ENCODE measurements around the gene ZNF728. TPM values are rescaled to one million over a fixed set of nuclear protein-coding genes. Genes with fewer than 3 reads are reported as not detected.

ZNF728 gene
- 1 to 10 TPM; 2.4 to 3.4 TPM for total RNA-seq

DNA sequence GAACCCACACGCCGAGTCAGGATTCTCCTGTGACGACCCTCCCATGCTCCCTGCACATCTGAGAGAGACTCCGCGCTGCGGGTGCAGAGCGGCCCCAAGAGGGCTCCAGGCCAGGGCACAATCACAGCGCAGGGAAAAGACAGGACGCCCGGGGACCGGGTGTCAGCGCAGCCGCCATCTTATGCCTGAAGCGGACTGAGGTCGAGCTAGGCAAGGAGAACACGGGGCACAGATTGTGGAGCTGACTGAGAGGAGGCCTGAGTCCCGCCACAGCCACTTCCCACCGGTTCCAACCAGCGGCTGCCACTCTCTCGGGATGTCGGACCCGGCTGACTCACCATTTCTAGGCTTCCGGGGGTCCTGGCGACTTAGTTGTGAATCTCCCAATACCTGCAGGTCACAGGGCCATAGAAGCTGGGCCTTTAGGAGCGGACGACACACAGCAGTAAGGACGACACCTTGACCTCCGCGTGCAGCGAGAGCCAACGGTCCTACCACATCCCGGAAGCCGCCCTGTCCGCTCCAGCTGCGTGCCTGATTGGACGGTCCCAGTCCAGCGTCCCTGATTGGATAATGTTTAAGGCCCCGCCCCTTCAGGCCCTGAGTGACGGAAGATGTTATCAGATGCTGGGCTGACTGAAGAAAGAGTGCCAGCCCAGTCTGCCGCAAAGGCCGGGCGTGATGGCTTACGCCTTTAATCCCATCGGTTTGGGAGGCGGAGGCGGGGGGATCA lies at the start of gene ZNF728:
Gene ZNF728, minus strand, starts transcription at position 487 of the 733 bp plus-strand sequence. Its CDS starts 146 bp downstream, at position 341.
- H3K27me3 ChIP-seq (replicated peaks; ENCODE audit: insufficient read depth), result no peaks in the 10 kb centered on the region
- H3K9me3 ChIP-seq, result peaks cover 8% of the 10 kb centered on the region
- peak within 1 kb of the TSS; percentile 1 to 29 for H3K27ac ChIP-seq
- H3K4me1 ChIP-seq (ENCODE audit: control insufficient read depth in 1 of 2, low read depth in 2 of 2), result no peaks in the 10 kb centered on the region
- peak; percentile 43 for ATAC-seq (ENCODE audit: insufficient number of reproducible peaks, low FRiP score, low read depth)
- H3K36me3 ChIP-seq, result no peaks in the 10 kb centered on the region
- peak; percentile 54 for DNase-seq (ENCODE audit: low spot score)
- TF ChIP-seq, protein P1, sequence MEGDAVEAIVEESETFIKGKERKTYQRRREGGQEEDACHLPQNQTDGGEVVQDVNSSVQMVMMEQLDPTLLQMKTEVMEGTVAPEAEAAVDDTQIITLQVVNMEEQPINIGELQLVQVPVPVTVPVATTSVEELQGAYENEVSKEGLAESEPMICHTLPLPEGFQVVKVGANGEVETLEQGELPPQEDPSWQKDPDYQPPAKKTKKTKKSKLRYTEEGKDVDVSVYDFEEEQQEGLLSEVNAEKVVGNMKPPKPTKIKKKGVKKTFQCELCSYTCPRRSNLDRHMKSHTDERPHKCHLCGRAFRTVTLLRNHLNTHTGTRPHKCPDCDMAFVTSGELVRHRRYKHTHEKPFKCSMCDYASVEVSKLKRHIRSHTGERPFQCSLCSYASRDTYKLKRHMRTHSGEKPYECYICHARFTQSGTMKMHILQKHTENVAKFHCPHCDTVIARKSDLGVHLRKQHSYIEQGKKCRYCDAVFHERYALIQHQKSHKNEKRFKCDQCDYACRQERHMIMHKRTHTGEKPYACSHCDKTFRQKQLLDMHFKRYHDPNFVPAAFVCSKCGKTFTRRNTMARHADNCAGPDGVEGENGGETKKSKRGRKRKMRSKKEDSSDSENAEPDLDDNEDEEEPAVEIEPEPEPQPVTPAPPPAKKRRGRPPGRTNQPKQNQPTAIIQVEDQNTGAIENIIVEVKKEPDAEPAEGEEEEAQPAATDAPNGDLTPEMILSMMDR (IDR thresholded peaks at IDR 0.05), result no peak
- peak within 1 kb of the TSS; percentile 75 for H3K4me3 ChIP-seq

DNA sequence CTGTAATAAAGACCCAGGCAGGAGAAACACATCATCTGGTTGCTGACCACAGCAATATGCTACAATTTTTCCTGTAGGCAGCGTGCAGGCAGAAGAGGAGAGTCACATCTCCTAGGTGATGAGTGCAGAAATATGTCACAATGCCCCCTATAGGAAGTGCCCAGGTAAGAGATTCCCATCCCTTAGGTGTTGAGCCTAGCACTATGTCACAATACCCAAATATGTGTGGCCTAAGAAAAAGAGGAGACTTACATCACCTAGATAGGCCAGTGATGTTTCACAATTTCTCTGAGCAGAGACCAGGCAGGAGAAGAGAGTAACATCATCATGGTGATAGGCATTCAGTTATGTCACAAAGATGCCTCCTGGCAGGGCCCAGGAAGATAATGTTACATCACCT lies 49.4 kb upstream of the ZNF728 start:
- Histone ChIP-seq H3K9me3 (no peaks in the 10 kb centered on the region), H3K4me1 (ENCODE audit: control insufficient read depth in 1 of 2, low read depth in 2 of 2) (no peaks in the 10 kb centered on the region), H3K27ac (no peak overlapping the region), H3K36me3 (no peaks in the 10 kb centered on the region), H3K4me3 (no peak overlapping the region), H3K27me3 (replicated peaks; ENCODE audit: insufficient read depth) (no peaks in the 10 kb centered on the region)
- DNase-seq (ENCODE audit: low spot score) (no peak), ATAC-seq (ENCODE audit: insufficient number of reproducible peaks, low FRiP score, low read depth) (no peak)
- TF ChIP-seq, protein P1 (IDR thresholded peaks at IDR 0.05), result no peak

DNA sequence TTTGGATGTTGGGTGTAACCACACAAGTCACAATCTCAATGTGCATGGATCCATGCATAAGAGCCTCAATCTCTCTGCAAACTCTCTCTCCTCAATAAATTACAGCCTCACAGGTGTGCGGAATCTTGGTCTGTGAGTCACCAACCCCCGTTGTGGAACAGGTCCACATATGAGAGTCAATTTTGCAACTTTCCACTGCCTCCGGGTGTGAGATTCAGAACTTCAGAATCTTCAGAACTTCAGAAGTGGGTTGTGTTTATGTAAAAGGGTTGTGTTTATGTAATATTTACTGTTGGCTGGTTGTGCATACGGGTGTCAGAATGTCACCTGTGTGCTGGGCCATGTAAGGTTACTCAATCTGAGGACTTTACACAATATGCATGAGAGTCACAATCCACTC lies 46.3 kb upstream of the ZNF728 start:
- no peak for DNase-seq (ENCODE audit: low spot score)
- Histone ChIP-seq H3K27ac (no peak overlapping the region), H3K27me3 (replicated peaks; ENCODE audit: insufficient read depth) (no peaks in the 10 kb centered on the region), H3K9me3 (no peaks in the 10 kb centered on the region), H3K4me3 (no peak overlapping the region), H3K4me1 (ENCODE audit: control insufficient read depth in 1 of 2, low read depth in 2 of 2) (no peaks in the 10 kb centered on the region), H3K36me3 (no peaks in the 10 kb centered on the region)
- TF ChIP-seq, protein P1 (IDR thresholded peaks at IDR 0.05), result no peak
- ATAC-seq (ENCODE audit: insufficient number of reproducible peaks, low FRiP score, low read depth), result no peak

DNA sequence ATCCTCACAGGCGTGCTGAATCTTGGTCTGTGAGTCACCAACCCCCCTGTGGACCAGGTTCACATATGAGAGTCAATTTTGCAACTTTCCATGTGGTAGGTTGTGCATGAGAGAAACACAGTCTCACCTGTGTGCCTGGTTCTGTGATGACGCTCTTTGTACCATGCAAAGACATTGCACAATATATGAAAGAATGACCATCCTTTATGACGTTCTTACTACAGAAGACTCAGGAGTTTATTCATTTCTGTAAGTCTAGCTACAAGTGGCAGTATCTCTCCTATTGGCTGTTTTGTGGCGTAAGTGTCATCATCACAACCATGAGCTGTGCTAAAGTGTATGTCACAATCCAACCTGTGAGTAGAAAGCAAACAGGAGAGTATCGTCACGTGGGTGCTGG lies 43.8 kb upstream of the ZNF728 start:
- H3K9me3 ChIP-seq, result no peaks in the 10 kb centered on the region
- no peaks in the 10 kb centered on the region for H3K36me3 ChIP-seq
- H3K27me3 ChIP-seq (replicated peaks; ENCODE audit: insufficient read depth), result no peaks in the 10 kb centered on the region
- no peak overlapping the region for H3K4me3 ChIP-seq
- H3K27ac ChIP-seq, result no peak overlapping the region
- no peak for DNase-seq (ENCODE audit: low spot score)
- H3K4me1 ChIP-seq (ENCODE audit: control insufficient read depth in 1 of 2, low read depth in 2 of 2), result no peaks in the 10 kb centered on the region
- TF ChIP-seq, protein P1 (IDR thresholded peaks at IDR 0.05), result no peak
- ATAC-seq (ENCODE audit: insufficient number of reproducible peaks, low FRiP score, low read depth), result no peak

DNA sequence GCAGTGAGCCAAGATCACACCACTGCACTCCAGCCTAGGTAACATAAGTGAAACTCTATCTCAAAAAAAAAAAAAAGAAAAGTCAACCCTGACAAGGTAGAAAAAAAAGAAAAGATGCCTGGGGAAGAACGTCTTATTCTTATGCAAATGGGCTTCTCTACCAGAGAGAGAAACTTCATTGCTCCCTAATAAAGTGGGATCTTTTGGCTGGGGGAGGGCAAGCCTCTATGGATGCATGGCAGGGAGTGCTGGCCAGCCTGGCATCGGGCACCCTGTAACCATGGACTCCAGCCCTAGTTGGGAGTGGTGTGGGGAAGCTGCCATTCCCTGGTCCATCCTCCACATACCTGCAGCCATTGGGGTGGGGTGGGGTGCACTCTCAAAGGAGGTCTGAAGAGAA lies 30.7 kb upstream of the ZNF728 start:
- DNase-seq (ENCODE audit: low spot score), result no peak
- no peaks in the 10 kb centered on the region for H3K9me3 ChIP-seq
- H3K4me3 ChIP-seq, result no peak overlapping the region
- TF ChIP-seq, protein P1 (IDR thresholded peaks at IDR 0.05), result no peak
- H3K27me3 ChIP-seq (replicated peaks; ENCODE audit: insufficient read depth), result no peaks in the 10 kb centered on the region
- H3K27ac ChIP-seq, result no peak overlapping the region
- H3K4me1 ChIP-seq (ENCODE audit: control insufficient read depth in 1 of 2, low read depth in 2 of 2), result no peaks in the 10 kb centered on the region
- no peaks in the 10 kb centered on the region for H3K36me3 ChIP-seq
- no peak for ATAC-seq (ENCODE audit: insufficient number of reproducible peaks, low FRiP score, low read depth)
